OCI-LY1 (cell line): ENCODE results near the gene DOK4.

Experiments used
- CTCF ChIP-seq: fragments of 200-600 bp; sonication (generic), shearing (Covaris generic); IDR thresholded peaks from 2 replicates; pipeline ENCODE4 v1.5.1; 2017; ENCODE audit warnings: mild to moderate bottlenecking, antibody characterized with exemption, low read length, moderate library complexity, mixed read lengths
- EZH2 ChIP-seq: fragments of 200-600 bp; sonication (generic), shearing (Covaris generic); IDR thresholded peaks from 2 replicates; pipeline ENCODE4 v1.8.0; 2017; ENCODE audit warnings: borderline replicate concordance, mixed run types, mild to moderate bottlenecking, antibody characterized with exemption, low read length, moderate library complexity, mixed read lengths

DNA sequence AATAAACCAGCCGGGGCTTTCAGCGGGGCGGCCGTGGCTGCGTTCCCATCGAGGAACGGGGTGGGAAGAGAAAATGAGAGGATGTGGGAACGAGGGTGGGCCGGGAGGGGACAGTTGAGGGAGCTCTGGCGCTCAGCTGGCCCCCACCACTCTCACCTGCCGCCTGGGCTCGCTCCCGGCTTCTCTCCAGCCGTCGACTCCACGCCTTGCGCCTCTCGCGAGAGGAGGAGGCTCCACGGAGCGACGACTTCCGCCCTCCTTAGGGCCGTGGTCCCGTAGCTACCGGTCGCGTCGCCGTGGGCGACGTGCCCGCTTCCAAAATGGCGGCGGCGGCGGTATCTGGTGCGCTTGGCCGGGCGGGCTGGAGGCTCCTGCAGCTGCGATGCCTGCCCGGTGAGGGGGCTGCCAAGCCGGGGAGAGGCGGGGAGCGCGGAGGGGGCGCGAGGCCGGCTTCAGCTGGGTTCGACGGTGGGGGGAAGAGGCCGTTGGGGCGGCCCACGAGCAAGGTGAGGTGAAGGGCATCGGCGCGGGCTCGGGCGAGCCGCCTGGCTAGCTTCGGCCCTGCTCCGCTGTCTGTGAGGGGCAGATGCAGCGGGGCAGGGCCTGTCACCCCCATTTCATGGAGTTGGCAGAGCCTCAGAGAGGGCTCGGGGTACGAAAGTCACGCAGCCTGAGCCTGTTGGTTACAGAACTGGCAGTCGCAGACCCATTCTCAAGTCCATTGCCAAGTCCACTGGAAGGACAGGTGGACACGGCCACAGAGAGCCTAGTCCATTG, 38.9 kb downstream of the DOK4 start, which contains the start of the genes CIAPIN1 and COQ9:
- TF ChIP-seq CTCF, result no peak
- TF ChIP-seq EZH2, result no peak
